Measurements from ENCODE around the gene MTMR3. TPM values are rescaled to one million over a fixed set of nuclear protein-coding genes. Genes with fewer than 3 reads are reported as not detected.

MTMR3 gene
- polyA plus RNA-seq, 1 of the 3 experiments (the other 2 are of a cell fraction) = 20.4 TPM

- H3K4me1 ChIP-seq (ENCODE audit: control insufficient read depth in 1 of 2, insufficient read depth in 2 of 2, low read depth in 1 of 2, low read length in 1 of 2) = no peaks in the 10 kb centered on the region; a peak in 1 of 4 replicates
- no peak overlapping the region for H2AFZ ChIP-seq (ENCODE audit: low read depth)
- H3K4me3 ChIP-seq (ENCODE audit: low read depth in 2 of 2, low read length in 1 of 2) = no peak overlapping the region
- no peaks in the 10 kb centered on the region for H3K9me2 ChIP-seq
- peaks cover 4% of the 10 kb centered on the region for H4K20me1 ChIP-seq (ENCODE audit: insufficient read depth)
- peak; percentile 20 for DNase-seq
- WGBS (ENCODE audit: low lambda C conversion rate) = 90% methylated on average over 5 of the region's 5 CpGs
- TF ChIP-seq NFIC (IDR thresholded peaks at IDR 0.05; ENCODE audit: borderline replicate concordance) (no peak), CHD2 (IDR thresholded peaks at IDR 0.05; ENCODE audit: low read length, partially characterized antibody) (no peak), TEAD4 (IDR thresholded peaks at IDR 0.05; ENCODE audit: borderline replicate concordance, insufficient read depth) (no peak), RFX5 (IDR thresholded peaks at IDR 0.05; ENCODE audit: low read length) (no peak), USF1 (IDR thresholded peaks at IDR 0.05; ENCODE audit: borderline replicate concordance, low read depth) (no peak), MXI1 (IDR thresholded peaks at IDR 0.05; ENCODE audit: low read depth, low read length) (no peak), FOXJ3 (CRISPR knock-in tag; IDR thresholded peaks at IDR 0.05) (no peak), MEF2A (IDR thresholded peaks at IDR 0.05; ENCODE audit: borderline replicate concordance, low read depth) (no peak), REST (IDR thresholded peaks at IDR 0.05; ENCODE audit: low read depth, low read length) (no peak), SIN3A (IDR thresholded peaks at IDR 0.05; ENCODE audit: borderline replicate concordance, low read depth, low read length) (no peak), ELF1 (IDR thresholded peaks at IDR 0.05) (no peak), TCF12 (IDR thresholded peaks at IDR 0.05) (no peak), GATA2 (CRISPR knock-in tag; IDR thresholded peaks at IDR 0.05) (no peak), RAD21 (IDR thresholded peaks at IDR 0.05; ENCODE audit: low read length) (no peak), JUND (IDR thresholded peaks at IDR 0.05) (no peak), EZH2phosphoT487 (IDR thresholded peaks at IDR 0.05; ENCODE audit: borderline replicate concordance, low read depth) (no peak), FOSL2 (IDR thresholded peaks at IDR 0.05; ENCODE audit: borderline replicate concordance, low read depth) (no peak), TAF1 (IDR thresholded peaks at IDR 0.05; ENCODE audit: borderline replicate concordance, low read depth, low read length) (no peak), FOXM1 (IDR thresholded peaks at IDR 0.05; ENCODE audit: low read depth) (no peak), SMC3 (IDR thresholded peaks at IDR 0.05; ENCODE audit: low read depth, low read length) (no peak)
- POLR2A ChIA-PET = no interaction called here
- CTCF ChIA-PET = interaction anchor here (0.9 kb wide), 1 partner anchor 190 kb away, joined by 3 read pairs; no protein-coding TSS in a partner anchor
- H3K27ac ChIP-seq (ENCODE audit: low read depth in 2 of 2, low read length in 1 of 2) = no peak overlapping the region
- H3K4me2 ChIP-seq = no peak overlapping the region
- no peaks in the 10 kb centered on the region for H3F3A ChIP-seq (replicated peaks; ENCODE audit: insufficient read depth)
- peaks cover 0 to 2% of the 10 kb centered on the region in 2 experiments for H3K36me3 ChIP-seq (replicated peaks in 1 of 2; ENCODE audit: control insufficient read depth in 1 of 2, insufficient read depth in 2 of 2, low read length in 1 of 2)
- H3K9me3 ChIP-seq = no peaks in the 10 kb centered on the region
- no peak overlapping the region for H3K9ac ChIP-seq
- no peaks in the 10 kb centered on the region for H3K27me3 ChIP-seq (ENCODE audit: insufficient read depth)
- H3K79me2 ChIP-seq (ENCODE audit: insufficient read depth) = peaks cover 13% of the 10 kb centered on the region
These were observed 3.2 kb upstream of the MTMR3 start for GRCh38 chr22:29879753-29880152.
